Measurements from ENCODE around the gene IRX5. TPM values are rescaled to one million over a fixed set of nuclear protein-coding genes. Genes with fewer than 3 reads are reported as not detected.

IRX5 gene
- total RNA-seq, 2 donors from 2014 or later, result 0.27 to 1.1 TPM

DNA sequence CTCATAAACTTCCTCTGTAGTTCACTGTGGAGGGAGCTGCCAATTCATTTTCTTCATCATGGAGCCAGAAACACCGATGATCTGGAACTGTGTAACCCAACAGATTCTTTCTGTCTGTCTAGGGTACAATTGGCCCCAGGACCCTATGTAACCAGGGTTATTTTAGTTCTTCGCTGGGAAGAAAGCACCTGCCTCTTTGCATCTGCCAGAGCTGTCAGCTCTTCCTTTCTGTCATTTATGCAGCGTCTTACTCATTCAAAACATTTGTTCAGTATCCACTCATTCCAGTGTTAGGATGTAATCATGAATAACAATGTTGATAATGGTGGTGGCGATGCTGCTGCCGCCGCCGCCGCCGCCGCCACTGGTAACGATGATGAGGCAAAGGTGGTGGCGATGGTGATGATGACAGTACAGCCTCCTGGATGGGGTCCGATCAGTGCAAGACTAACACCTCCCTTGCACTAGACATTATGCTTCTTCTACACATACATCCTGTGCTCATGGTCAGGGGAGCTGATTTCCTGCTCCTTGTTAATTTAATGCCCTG is 46.1 kb downstream of the IRX5 start:
- ATAC-seq (no peak), DNase-seq (no peak)
- intact Hi-C loops (cut with DNase I), result no loop called here

DNA sequence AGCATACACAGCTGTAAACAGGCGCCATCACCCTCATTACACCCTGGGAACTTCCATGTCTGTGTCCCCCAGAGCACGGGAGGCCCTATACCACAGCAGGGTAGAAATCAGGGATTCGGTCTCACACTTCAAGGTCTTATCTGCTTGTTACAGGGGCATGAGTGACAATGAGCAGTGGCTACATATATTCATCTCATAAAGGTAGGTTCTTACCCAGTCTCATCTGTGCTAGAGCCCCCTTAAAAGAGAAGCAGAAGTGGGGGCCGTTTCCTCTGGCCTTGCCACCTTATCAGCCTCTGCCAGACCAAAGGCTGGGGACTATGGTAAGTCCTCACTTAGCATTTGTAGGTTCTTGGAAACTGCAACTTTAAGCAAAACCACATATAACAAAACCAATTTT is 46.5 kb downstream of the IRX5 start:
- DNase-seq, result no peak
- intact Hi-C loops (cut with DNase I), result no loop called here
- ATAC-seq, result no peak

DNA sequence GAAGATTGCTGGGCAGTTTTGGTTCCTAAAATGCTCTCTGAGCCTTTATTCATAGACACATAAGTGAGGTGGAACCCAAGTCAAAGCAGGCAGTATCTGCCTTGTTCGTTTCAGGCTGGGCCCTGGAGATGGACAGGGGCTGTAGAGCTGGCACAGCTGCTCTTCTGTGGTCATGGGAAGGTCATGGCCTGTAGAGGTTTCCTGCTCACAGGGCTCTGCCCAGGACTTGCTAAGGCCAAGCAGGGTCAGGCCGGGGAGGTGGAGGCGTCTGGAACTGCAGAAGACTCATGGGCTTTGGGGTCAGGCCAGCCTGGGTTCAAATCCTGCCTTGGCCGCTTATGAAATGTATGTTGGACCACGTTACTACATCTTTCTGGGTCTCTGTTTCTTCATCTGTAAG is 50.2 kb downstream of the IRX5 start:
- DNase-seq, result no peak
- intact Hi-C loops (cut with DNase I), result no loop called here
- ATAC-seq, result no peak

Measured in left cardiac atrium (tissue), 4 donors.